Left forelimb (tissue), 1 donor: ENCODE measurements around the gene ARHGAP42.
"Not testable (repeated sequence)": the region's sequence is repeated elsewhere in the genome, so short reads cannot be mapped to it uniquely, and the experiment has no call there.

Source experiments
- DNase-seq: peaks from one replicate; pipeline ENCODE4 v3.0.0-alpha.2; 2018; ENCODE audit warnings: low spot score

The ARHGAP42 gene

GRCh38 chr11:100965346-100965745 lies 278.3 kb downstream of the ARHGAP42 start:
- no peak for DNase-seq

GRCh38 chr11:100966366-100966765 lies 279.3 kb downstream of the ARHGAP42 start:
- no peak for DNase-seq

GRCh38 chr11:100969008-100969407 lies 281.9 kb downstream of the ARHGAP42 start:
- no peak for DNase-seq

DNA sequence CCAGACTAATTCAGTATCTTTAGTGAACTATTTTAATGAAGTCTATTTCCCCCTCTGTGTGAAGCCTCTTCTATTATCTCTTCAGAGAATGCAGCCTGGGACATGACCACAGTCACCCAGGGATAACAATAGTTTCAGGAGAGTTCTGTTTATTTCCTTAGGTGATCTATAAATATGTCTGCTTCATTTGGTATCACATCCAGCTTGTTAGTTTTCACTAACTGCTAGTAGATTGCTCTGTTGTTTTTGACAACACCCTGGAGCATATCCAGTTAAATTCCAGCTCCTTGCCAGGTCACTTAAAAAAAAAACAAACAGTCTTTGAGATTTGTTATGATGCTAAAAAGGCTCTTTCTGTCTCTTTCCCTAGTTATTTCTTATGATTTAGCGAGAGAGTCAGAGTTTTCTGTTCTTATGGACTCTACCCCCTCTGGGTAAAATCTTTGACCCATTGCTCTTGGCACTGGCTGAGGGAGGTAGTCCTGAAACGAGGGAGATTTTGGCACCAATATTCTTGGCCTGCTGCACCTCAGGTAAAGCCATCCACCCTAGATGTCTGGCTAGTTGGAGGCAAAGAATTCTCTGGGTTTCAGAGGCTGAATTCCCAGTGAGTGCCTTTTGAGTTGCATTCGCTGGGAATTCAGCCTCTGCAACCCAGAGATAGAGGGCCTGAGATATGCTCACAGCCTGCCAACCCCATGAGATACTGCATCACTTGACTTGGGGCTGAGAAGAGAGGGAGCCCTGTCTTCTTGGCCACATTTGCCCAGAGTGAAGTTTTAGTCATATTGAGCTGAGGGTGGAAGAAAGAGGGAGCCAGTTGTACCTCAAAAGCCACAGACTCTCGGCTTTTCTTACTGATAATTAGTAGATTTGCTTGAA lies 283.4 kb downstream of the ARHGAP42 start:
- DNase-seq = no peak

GRCh38 chr11:100972046-100972445 lies 285.0 kb downstream of the ARHGAP42 start:
- DNase-seq = no peak

- DNase-seq = no peak
Measured at GRCh38 chr11:100978442-100978841, 291.4 kb downstream of the ARHGAP42 start.

- DNase-seq = no peak
Measured at GRCh38 chr11:100978939-100979338, 291.9 kb downstream of the ARHGAP42 start.

- no peak for DNase-seq
Measured at GRCh38 chr11:100980156-100980555, 293.1 kb downstream of the ARHGAP42 start.

GRCh38 chr11:100981196-100981824 lies 294.2 kb downstream of the ARHGAP42 start:
- no peak for DNase-seq

DNA sequence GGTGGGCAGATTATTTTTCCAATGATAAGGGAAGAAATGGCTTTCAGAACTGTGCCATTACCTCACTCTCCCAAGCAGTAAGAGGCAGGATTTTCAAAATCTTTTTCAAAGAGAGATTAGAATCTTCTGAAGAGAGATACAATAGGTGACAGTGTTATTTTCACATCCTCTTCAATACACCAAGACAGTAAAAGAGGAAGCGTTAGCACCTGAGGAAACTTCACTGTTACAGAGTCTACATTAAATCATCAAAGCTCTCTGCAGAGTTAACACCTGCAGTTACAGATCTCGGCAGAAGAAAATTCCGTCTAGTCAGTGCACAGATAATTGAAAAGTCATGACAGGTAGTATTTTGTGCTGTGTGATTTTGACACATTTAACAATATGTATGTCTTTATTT lies 297.6 kb downstream of the ARHGAP42 start:
- no peak for DNase-seq

DNA sequence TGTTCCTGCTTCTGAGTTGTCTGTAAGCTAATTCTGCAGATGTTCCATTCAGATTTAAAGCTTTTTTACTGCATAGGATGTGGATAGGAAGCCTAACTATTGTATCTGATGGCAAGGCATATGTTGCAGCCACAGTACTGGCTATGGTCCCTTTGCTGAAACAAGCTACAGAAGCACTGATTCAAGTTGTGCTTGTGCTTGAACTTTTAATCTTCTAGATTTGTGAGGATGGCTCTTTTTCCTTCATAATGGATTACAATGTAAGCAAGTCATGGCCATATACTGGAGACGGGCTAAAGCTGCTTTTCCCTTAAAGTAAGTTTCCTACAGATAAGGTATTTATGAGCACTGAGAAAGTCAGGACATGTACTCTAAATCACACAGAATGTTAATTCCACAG lies 303.8 kb downstream of the ARHGAP42 start:
- DNase-seq = no peak

- DNase-seq = no peak
Measured at GRCh38 chr11:100991541-100991940, 304.5 kb downstream of the ARHGAP42 start.

- no peak for DNase-seq
Measured at GRCh38 chr11:100994966-100995365, 307.9 kb downstream of the ARHGAP42 start.

DNA sequence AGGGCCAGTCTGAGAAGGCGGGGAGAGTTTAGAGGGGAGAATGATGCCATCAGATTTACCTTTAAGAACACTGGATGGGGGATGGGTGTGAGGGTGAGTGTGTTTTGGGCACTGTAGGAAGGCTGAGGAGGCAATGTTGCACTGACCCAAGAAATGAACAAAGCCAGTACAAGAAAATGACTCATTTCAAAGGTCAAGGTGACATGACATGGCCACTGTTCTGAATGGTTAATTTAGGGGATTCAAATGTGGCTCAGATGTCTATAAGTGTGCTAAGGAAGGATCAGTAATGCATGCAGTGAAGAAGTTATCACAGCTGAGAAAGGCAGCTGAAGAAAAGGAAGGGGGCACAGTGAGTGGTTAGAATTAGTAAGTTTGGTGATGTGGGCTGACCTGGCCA lies 312.7 kb downstream of the ARHGAP42 start:
- no peak for DNase-seq

- no peak for DNase-seq
Measured at GRCh38 chr11:101003468-101003867, 316.4 kb downstream of the ARHGAP42 start.

- DNase-seq = no peak
Measured at GRCh38 chr11:101008961-101009689, 322.0 kb downstream of the ARHGAP42 start.

GRCh38 chr11:101009690-101010055 lies 322.6 kb downstream of the ARHGAP42 start:
- DNase-seq = no peak

DNA sequence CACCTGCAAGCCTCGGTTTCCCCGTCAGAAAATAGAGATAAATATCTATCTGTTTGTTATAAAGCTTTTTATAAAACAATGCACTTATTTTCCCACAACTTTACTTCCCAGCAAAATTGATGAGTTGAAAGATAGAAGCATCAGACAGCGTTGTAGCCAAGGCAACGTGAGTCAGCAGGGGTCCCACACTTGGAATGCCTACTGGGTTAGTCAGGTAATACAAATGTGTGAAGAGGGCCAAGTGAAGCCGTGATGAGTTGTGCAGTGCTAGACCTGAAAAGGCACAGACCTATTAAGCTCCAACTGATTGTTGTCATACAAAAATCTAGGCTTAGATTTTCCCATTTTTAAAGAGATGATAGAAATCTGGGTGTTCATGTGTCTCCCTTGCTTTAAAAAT lies 323.8 kb downstream of the ARHGAP42 start:
- DNase-seq = no peak

DNA sequence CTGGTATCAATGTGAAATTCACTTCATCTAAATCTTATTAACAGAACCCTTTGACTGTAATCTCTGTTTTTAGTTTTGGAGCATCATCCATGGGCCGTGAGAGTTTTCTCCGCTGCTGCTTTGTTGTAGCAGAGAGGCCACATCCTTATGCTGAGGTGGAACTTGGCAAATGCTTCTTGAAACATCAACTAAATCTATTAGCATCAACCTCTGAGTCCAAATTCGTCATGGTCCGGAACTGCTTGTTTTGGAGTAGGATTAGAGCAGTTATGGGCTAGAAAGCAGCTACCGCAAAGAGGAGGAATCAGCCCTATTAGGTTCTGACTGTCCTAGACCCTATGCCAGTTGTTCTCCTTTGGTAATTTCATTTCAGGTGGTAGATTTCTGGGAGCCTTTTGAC lies 324.8 kb downstream of the ARHGAP42 start:
- DNase-seq = no peak

- DNase-seq = not testable (repeated sequence)
Measured at GRCh38 chr11:101013702-101014101, 326.6 kb downstream of the ARHGAP42 start.

GRCh38 chr11:101014600-101015285 lies 327.7 kb downstream of the ARHGAP42 start:
- no peak for DNase-seq

DNA sequence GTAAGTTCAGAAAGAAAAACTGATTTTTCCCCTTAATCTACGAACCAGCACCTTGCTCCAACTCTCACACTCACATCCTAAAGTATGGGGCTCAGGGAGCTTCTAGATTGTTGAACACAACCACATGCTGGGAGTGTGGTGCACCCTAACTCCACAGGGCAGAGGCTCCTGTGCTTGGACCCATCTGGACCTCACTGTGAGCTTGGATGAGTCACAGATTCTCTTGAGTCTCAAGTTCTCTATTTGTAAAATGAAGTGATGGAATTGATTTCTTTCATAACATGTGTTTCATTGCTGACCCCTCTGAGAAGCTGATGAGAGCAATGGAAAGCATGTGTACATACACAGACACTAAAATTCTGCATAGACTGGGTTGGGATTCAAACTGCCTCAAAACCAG lies 332.8 kb downstream of the ARHGAP42 start:
- DNase-seq = no peak
